HG03066 (cell line): ENCODE data around the gene CARD9.

Source experiments
- ATAC-seq: cut with Tn5 transposase; IDR thresholded peaks from one replicate; pipeline ENCODE4 v1.9.1; 2021; ENCODE audit warnings: low read depth; ENCODE audit not compliant: unreplicated experiment

CARD9 gene

DNA sequence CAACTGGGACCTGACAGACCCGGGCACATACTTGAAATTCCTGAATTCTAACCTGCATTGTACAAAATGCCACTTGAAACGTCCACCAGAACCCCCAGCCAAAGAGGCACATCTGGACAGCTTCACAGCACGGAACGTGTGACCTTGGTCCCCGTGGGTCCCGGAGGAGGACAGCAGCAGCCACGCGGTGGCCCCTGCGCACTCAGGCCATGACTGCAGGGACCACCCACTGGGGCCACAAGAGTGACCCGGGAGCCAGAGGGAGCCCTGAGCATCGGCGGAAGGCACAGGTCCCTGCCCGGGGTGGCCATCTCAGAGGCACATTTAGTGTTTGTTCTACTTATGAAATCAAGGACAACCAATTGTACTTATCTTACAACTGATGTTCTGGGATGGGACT is 28.6 kb upstream of the CARD9 start:
- no peak for ATAC-seq

DNA sequence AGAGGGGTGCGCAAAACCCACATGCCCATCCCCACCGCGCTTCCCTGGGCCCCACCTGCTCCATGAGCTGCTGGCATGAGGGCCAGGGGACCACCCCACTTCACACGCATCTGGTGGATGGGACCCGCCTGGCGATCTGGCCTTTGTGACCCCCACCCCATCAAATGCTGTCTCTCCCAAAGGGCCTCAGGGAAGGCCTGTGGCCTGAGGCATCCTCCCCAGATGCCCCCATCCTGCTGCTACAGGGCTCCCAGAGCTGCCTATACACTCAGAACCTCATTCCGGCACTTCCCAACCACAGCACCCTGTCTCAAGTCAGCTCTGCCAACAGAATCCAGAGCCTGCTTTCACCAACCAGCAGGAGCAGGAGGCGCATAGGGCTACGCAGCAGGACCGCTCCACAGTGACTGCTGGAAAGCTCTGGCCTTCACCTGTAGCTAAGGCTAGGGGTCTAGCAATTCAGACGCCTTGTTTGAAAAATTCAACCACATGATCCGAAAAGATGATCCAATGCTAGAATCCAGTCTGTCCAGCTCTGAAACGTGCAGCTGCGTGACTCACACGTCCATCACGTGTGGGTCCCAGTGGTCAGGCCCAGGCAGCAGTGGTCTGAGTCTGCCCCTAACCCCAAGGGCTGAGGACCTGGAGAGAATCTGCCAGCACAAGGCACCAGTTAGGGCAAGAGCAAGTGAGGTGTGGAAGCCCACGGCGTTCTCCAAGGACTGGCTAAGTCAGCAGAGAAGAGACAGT is 27.9 kb upstream of the CARD9 start:
- ATAC-seq: no peak

DNA sequence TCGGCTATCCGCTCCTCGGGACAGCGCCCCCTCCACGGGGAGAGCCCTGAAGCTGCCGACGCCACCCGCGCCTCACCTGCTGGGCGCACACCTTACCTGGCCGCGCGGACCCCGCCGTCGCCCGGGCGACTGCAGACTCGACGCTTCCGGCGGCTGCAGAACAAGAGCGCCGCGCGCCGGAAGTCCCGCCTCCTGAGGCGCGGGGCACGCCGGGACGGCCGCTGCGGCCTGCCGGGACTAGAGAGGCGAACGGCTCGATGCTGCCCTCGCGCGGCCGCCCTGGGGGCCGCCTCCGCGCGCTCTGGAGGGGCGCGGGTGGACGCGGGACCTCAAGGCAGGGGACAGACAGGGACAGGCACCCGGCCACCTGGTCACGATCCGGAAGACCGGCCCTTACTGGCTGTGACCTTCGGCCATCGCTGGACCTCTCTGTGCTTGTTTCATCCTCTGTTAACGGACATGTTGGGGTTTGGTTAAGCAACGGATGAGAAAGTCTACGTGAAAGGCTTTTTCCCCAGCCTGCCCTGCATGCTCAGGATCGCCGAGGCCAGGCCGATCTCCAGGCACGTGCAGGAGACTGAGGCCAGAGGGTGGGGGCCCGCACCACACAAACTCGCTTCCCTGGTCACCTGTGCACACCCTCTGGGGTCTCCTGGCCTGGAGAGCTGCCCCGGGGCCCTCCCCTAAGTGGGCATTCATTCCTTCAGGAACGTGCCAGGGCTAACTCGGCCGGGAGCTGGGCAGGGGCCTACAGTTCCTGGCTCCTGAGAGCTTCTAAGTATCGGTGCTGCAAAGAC is 26.8 kb upstream of the CARD9 start, which contains the start of gene SNAPC4:
Gene SNAPC4, minus strand, starts transcription at position 133 of the 797 bp plus-strand sequence. CDS start 1,742 bp downstream, outside the sequence.
- peak; percentile 65 for ATAC-seq

- peak; percentile 27 for ATAC-seq
These were observed 25.9 kb upstream of the CARD9 start for GRCh38 chr9:136399176-136400037.

GRCh38 chr9:136398286-136398685 is 24.8 kb upstream of the CARD9 start:
- ATAC-seq: no peak

DNA sequence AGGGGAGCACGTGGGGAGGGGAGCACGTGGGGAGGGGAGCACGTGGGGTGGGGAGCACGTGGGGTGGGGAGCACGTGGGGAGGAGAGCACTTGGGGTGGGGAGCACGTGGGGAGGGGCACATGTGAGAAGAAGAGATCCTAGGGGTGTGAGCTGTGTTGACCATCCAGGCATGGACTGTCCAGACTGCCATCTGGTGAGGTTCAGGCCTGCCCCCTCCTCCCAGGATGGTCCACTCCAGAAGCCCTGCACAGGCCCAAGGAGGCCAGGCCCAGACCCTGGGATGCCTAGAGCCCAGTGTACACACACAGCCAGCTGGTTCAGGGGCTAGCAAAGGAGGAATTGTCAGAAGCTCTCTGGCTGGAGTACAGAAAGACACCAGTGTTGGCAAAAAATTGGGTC is 24.2 kb upstream of the CARD9 start:
- ATAC-seq: no peak

DNA sequence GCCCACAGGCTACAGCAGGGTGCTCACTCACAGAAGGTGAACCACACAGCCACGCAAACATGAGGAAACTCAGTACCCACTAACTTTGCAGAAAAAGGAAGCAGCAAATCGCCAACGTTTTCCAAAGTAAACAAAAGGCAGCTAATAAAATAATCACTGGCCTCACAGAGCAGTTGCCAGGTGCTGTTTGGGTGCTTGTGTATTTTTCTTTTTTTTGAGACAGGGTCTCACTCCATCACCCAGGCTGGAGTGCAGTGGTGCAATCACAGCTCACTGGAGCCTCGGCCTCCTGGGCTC is 22.7 kb upstream of the CARD9 start:
- ATAC-seq: no peak

GRCh38 chr9:136395345-136396218 is 22.1 kb upstream of the CARD9 start:
- no peak for ATAC-seq

GRCh38 chr9:136395020-136395340 is 21.5 kb upstream of the CARD9 start:
- no peak for ATAC-seq

- ATAC-seq: no peak
These were observed 21.0 kb upstream of the CARD9 start for GRCh38 chr9:136394312-136395019.

- ATAC-seq: no peak
These were observed 20.1 kb upstream of the CARD9 start for GRCh38 chr9:136393531-136393930.

GRCh38 chr9:136392538-136393449 is 19.3 kb upstream of the CARD9 start:
- no peak for ATAC-seq

GRCh38 chr9:136391737-136392537 is 18.5 kb upstream of the CARD9 start:
- ATAC-seq: no peak

- no peak for ATAC-seq
These were observed 15.9 kb upstream of the CARD9 start for GRCh38 chr9:136389396-136389795.

DNA sequence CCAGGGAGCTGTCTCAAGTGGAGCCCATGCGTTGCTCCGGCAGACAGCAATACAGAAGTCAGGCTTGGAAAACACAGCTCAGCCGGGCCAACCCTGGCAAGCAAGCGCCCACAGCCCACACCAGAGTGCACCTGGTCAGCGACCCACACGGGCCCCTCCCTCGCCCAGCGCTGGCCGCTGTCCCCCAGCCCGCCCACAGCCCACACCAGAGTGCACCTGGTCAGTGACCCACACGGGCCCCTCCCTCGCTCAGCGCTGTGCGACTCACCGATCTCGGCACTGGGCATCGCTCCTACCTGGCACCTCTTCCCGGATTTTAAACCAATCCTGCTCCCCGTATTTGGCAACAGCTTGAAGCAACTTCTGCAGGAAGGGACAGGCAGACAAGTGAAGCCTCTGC is 13.7 kb upstream of the CARD9 start:
- no peak for ATAC-seq

GRCh38 chr9:136386018-136386417 is 12.5 kb upstream of the CARD9 start:
- ATAC-seq: no peak

DNA sequence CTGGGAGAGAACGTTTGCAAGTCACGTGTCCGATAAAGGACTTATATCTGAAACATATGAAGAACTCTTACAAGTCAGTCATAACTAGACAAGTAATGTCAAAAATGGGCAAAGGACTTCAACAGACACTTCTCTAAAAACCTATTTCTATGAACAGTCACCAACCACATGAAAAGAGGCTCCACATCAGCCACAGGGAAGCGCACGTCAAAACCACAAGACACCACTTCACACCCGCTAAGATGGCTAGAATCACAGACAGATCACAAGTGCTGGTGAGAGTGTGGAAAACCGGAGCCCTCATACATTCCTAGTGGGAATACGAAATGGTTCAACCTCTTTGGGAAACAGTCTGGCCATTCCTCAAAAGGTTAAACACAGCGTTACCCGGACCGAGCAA is 11.5 kb upstream of the CARD9 start:
- ATAC-seq: no peak

GRCh38 chr9:136383436-136383835 is 10.0 kb upstream of the CARD9 start:
- no peak for ATAC-seq
